Endothelial cell of umbilical vein (primary cell): ENCODE measurements around the gene DGKH. TPM values are rescaled to one million over a fixed set of nuclear protein-coding genes. Genes with fewer than 3 reads are reported as not detected.

Experiments used
- BruUV-seq: library from RNA; stranded (reverse); fragments of 400-500 nt; replicated peaks from 2 replicates; lab custom pipeline; 2021; lab: Mats Ljungman, UMichigan
- CTCF ChIA-PET: fragments of 300-600, 350-600 bp; sonication (Branson Sonifier 250); formaldehyde crosslinking; loops from one replicate; lab custom pipeline; 2021; ENCODE audit warnings: antibody characterized with exemption, inconsistent platforms; lab: Charles Lee
- POLR2A ChIA-PET: fragments of 300-600, 350-600 bp; sonication (Branson Sonifier 250); formaldehyde crosslinking; loops from one replicate; lab custom pipeline; 2021; ENCODE audit warnings: antibody characterized with exemption, inconsistent platforms; lab: Charles Lee
- DNase-seq: peaks from one replicate; pipeline ENCODE4 v3.0.0-alpha.2; 2011; ENCODE audit warnings: low read depth, low spot score
- FAIRE-seq: peaks from 2 replicates; lab custom pipeline; 2011; peaks lifted over from hg19 to GRCh38; lab: Jason Lieb, UNC
- H2AFZ ChIP-seq: 2 replicates; pipeline ENCODE4 v1.6.0; 2012; ENCODE audit warnings: low read depth, low read length, control low read depth, inconsistent platforms
- H3K27ac ChIP-seq: 2 replicates; pipeline ENCODE4 v1.5.1; 2011; ENCODE audit warnings: low read depth, mild to moderate bottlenecking, control low read depth, low read length, moderate library complexity; ENCODE audit not compliant: insufficient read depth
- H3K27me3 ChIP-seq, 2 experiments: 2 replicates each; pipeline versions ENCODE4 v1.6.0 to v1.6.1; 2011; ENCODE audit warnings: low read length in 2 of 2, mixed read lengths in 1 of 2; ENCODE audit not compliant: control insufficient read depth in 2 of 2, insufficient read depth in 2 of 2
- H3K36me3 ChIP-seq, 2 experiments: 2 replicates in 1 of 2; 3 replicates in 1 of 2; pipeline ENCODE4 v1.5.1; 2011; ENCODE audit warnings: low read length in 2 of 2, mild to moderate bottlenecking in 1 of 2, moderate library complexity in 1 of 2; ENCODE audit not compliant: control insufficient read depth in 2 of 2, insufficient read depth in 2 of 2; ENCODE audit errors: extremely low read depth in 1 of 2
- H3K4me1 ChIP-seq: 3 replicates; pipeline ENCODE4 v1.5.1; 2011; ENCODE audit warnings: mild to moderate bottlenecking, low read length; ENCODE audit not compliant: control insufficient read depth, insufficient read depth; ENCODE audit errors: extremely low read depth
- H3K4me2 ChIP-seq: 2 replicates; pipeline ENCODE4 v1.6.1; 2011; ENCODE audit warnings: low read length, control low read depth, mixed read lengths; ENCODE audit not compliant: insufficient read depth
- H3K4me3 ChIP-seq, 3 experiments: fragments of 200-600 bp in 1 of 3; sonication (generic), shearing (Covaris generic) in 1 of 3; replicated peaks in 1 of 3; 2 replicates each; pipeline ENCODE4 v1.5.1; 2011 to 2016; ENCODE audit warnings: control low read depth in 3 of 3, low read length in 3 of 3, mild to moderate bottlenecking in 2 of 3, inconsistent platforms in 1 of 3, low read depth in 1 of 3, moderate library complexity in 1 of 3; ENCODE audit not compliant: insufficient read depth in 1 of 3
- H3K79me2 ChIP-seq: 2 replicates; pipeline ENCODE4 v1.6.0; 2012; ENCODE audit warnings: low read length, inconsistent platforms; ENCODE audit not compliant: control insufficient read depth, insufficient read depth
- H3K9ac ChIP-seq: replicated peaks from 2 replicates; pipeline ENCODE3; 2011; ENCODE audit warnings: low read length, control low read depth; ENCODE audit not compliant: insufficient read depth; ENCODE audit errors: extremely low read depth
- H3K9me1 ChIP-seq: replicated peaks from 3 replicates; pipeline ENCODE4 v1.6.0; 2011; ENCODE audit warnings: mild to moderate bottlenecking, low read length; ENCODE audit not compliant: control insufficient read depth, insufficient read depth; ENCODE audit errors: extremely low read depth
- H3K9me3 ChIP-seq: replicated peaks from 2 replicates; pipeline ENCODE4 v1.5.1; 2012; ENCODE audit warnings: low read length, inconsistent platforms; ENCODE audit not compliant: control insufficient read depth, insufficient read depth
- H4K20me1 ChIP-seq: replicated peaks from 2 replicates; pipeline ENCODE3; 2011; ENCODE audit warnings: mild to moderate bottlenecking, low read length; ENCODE audit not compliant: control insufficient read depth, insufficient read depth; ENCODE audit errors: extremely low read depth
- CTCF ChIP-seq, 2 donors: IDR thresholded peaks; 1 replicate in 1 of 2; 2 replicates in 1 of 2; pipeline ENCODE4 v1.5.1; 2011; ENCODE audit warnings: low read length in 2 of 2, mild to moderate bottlenecking in 2 of 2, moderate library complexity in 2 of 2, control low read depth in 1 of 2, inconsistent platforms in 1 of 2, low read depth in 1 of 2; ENCODE audit not compliant: insufficient read depth in 1 of 2; ENCODE audit errors: extremely low read depth in 1 of 2
- EZH2 ChIP-seq: IDR thresholded peaks from 2 replicates; pipeline ENCODE4 v1.6.1; 2012; ENCODE audit warnings: borderline replicate concordance, low read depth, mild to moderate bottlenecking, moderate library complexity, low read length, inconsistent platforms; ENCODE audit not compliant: severe bottlenecking
- FOS ChIP-seq: IDR thresholded peaks from 2 replicates; pipeline ENCODE4 v1.6.1; 2011; ENCODE audit warnings: mild to moderate bottlenecking, low read length, moderate library complexity, borderline replicate concordance; ENCODE audit not compliant: insufficient read depth
- GATA2 ChIP-seq: IDR thresholded peaks from 2 replicates; pipeline ENCODE4 v1.7.0; 2011; ENCODE audit warnings: low read depth, mild to moderate bottlenecking, moderate library complexity, mixed read lengths, low read length; ENCODE audit not compliant: insufficient read length, insufficient read depth
- JUN ChIP-seq: IDR thresholded peaks from 2 replicates; pipeline ENCODE4 v1.6.1; 2011; ENCODE audit warnings: borderline replicate concordance, low read depth; ENCODE audit not compliant: insufficient read length, insufficient read depth
- MAX ChIP-seq: IDR thresholded peaks from 2 replicates; pipeline ENCODE4 v1.6.1; 2011; ENCODE audit not compliant: insufficient read depth, insufficient read length
- MYC ChIP-seq: IDR thresholded peaks from one replicate; pipeline ENCODE4 v1.6.1; 2011; ENCODE audit warnings: mild to moderate bottlenecking, low read depth, low read length
- POLR2A ChIP-seq: IDR thresholded peaks from 2 replicates; pipeline ENCODE4 v1.6.1; 2012; ENCODE audit warnings: low read depth, mild to moderate bottlenecking, control low read depth, low read length
- POLR2AphosphoS5 ChIP-seq: IDR thresholded peaks from 2 replicates; pipeline ENCODE4 v1.6.1; 2012; ENCODE audit warnings: low read depth, mild to moderate bottlenecking, control low read depth, low read length, moderate library complexity; ENCODE audit not compliant: insufficient read depth
- dilution Hi-C: fragments of 300-500 bp; cut with MboI; formaldehyde crosslinking; loops from one replicate; pipeline ENCODE4 v1.15.0; 2019; ENCODE audit warnings: low sequenced_read_pairs; ENCODE audit not compliant: extremely low pct_ligation_motif_present
- intact Hi-C: fragments of 100-400 bp; cut with micrococcal nuclease; formaldehyde crosslinking; loops from one replicate; pipeline ENCODE4 v1.10.0; 2022
- polyA plus RNA-seq, 4 experiments: library from polyadenylated mRNA; depleted of rRNA in 3 of 4; stranded (reverse) in 3 of 4; unstranded in 1 of 4; fragments of >200 nt; gene quantifications; 2 replicates each; pipeline versions ENCODE4 v1.2.1 to v1.2.3, GENCODE V29; 2011 to 2012; ENCODE audit warnings: missing spikeins in 1 of 4
- total RNA-seq: library from RNA; stranded (reverse); gene quantifications from 2 replicates; pipeline ENCODE4 v1.2.3, GENCODE V29; 2021

DGKH gene
- total and polyA plus RNA-seq, 2 donors (not counting 3 experiments of a cell fraction or from before 2014, with no cell fraction given), result 4.1 to 30.1 TPM

- no peak overlapping the region for H3K9ac ChIP-seq
- no peaks in the 10 kb centered on the region for H3K79me2 ChIP-seq
- dilution Hi-C loops, result no loop called here
- intact Hi-C loops, result no loop called here
- DNase-seq, result no peak
- H2AFZ ChIP-seq, result no peak overlapping the region
- H3K9me3 ChIP-seq, result no peaks in the 10 kb centered on the region
- H3K9me1 ChIP-seq, result no peaks in the 10 kb centered on the region
- POLR2A ChIA-PET, result no interaction called here
- H3K4me2 ChIP-seq, result no peak overlapping the region
- H3K36me3 ChIP-seq, result peaks cover 0 to 8% of the 10 kb centered on the region in 2 experiments
- CTCF ChIA-PET, result interaction anchor here (0.9 kb wide), 1 partner anchor 10 kb away, joined by 4 read pairs; no protein-coding TSS in a partner anchor
- H4K20me1 ChIP-seq, result no peaks in the 10 kb centered on the region
- H3K27me3 ChIP-seq, result no peaks in the 10 kb centered on the region
- no peak for TF ChIP-seq MAX
- TF ChIP-seq MYC, result no peak
- TF ChIP-seq JUN, result no peak
- no peak for TF ChIP-seq POLR2AphosphoS5
- no peak for TF ChIP-seq FOS
- TF ChIP-seq CTCF (IDR thresholded peaks at IDR 0.05; ENCODE audit: extremely low read depth in 1 of 2, insufficient read depth in 1 of 2, low read depth in 1 of 2, low read length in 2 of 2), result no peak
- TF ChIP-seq POLR2A, result no peak
- TF ChIP-seq GATA2, result no peak
- no peak for TF ChIP-seq EZH2
- BruUV-seq, result no TSS peak
- peaks cover 8% of the 10 kb centered on the region for H3K4me1 ChIP-seq
- no peak overlapping the region for H3K4me3 ChIP-seq
- FAIRE-seq, result no peak
- H3K27ac ChIP-seq, result no peak overlapping the region
These were observed 125.4 kb downstream of the DGKH start for GRCh38 chr13:42173789-42174343.
